ENCODE measurements around the gene KDM5A.

DNA sequence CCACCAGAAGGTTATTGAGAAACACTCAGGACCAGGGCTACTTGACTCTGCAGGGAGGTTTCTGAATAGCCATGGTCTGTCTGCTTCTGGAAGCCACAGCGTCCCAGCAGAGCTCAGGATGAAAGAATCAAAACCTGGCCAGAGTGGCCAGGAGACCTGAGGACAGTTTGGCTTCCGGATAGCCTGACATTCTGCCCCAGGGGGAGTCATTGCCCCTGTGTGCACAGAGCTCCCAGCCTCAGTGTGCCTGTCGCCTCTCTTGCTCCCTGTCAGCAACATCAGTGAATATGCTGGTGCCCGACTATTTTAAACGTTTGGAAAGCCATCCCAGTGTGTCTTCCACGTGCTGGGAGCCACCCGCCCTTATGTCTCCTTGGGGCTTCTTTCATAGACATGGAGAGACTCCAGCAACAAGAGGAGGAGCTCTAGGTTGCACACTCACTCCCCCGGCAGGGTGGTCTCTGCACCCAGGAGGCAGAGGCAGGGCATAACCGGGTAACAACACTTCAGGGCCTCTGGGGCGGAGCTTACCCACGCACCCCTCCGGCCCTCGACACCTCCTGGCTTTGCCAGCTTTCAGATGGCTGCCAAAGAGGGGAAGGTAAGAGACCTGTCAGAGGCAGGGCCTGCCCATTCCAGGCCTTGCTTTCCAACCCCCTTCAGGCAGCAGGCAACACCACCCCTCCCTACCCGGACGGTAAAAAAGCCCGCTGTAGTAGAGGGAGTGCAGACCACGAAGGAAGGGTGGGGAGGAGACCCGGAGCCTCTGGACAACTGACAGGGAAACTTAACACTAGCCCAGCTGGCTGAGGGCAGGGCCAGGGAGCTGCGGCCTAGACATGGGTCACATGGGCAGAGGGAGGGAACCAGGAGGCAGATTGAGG, 156.1 kb downstream of the KDM5A start:
- TF ChIP-seq, protein P1, sequence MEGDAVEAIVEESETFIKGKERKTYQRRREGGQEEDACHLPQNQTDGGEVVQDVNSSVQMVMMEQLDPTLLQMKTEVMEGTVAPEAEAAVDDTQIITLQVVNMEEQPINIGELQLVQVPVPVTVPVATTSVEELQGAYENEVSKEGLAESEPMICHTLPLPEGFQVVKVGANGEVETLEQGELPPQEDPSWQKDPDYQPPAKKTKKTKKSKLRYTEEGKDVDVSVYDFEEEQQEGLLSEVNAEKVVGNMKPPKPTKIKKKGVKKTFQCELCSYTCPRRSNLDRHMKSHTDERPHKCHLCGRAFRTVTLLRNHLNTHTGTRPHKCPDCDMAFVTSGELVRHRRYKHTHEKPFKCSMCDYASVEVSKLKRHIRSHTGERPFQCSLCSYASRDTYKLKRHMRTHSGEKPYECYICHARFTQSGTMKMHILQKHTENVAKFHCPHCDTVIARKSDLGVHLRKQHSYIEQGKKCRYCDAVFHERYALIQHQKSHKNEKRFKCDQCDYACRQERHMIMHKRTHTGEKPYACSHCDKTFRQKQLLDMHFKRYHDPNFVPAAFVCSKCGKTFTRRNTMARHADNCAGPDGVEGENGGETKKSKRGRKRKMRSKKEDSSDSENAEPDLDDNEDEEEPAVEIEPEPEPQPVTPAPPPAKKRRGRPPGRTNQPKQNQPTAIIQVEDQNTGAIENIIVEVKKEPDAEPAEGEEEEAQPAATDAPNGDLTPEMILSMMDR (IDR thresholded peaks at IDR 0.05; ENCODE audit: poor library complexity), result no peak
- no peak for TF ChIP-seq EZH2phosphoT487 (IDR thresholded peaks at IDR 0.05; ENCODE audit: low read depth, severe bottlenecking, unreplicated experiment)
